Stimulated activated CD4-positive, alpha-beta T cell treated with anti-CD3 and anti-CD28 coated beads, Interleukin-4, amount 100 ng/mL, for 1 hour (primary cell): ENCODE results near the gene ARSA.

ENCODE experiments used
- DNase-seq: peaks from one replicate; pipeline ENCODE4 v3.0.0-alpha.2; 2020

ARSA gene

GRCh38 chr22:50602338-50602700 lies 25.6 kb downstream of the ARSA start:
- DNase-seq = no peak

DNA sequence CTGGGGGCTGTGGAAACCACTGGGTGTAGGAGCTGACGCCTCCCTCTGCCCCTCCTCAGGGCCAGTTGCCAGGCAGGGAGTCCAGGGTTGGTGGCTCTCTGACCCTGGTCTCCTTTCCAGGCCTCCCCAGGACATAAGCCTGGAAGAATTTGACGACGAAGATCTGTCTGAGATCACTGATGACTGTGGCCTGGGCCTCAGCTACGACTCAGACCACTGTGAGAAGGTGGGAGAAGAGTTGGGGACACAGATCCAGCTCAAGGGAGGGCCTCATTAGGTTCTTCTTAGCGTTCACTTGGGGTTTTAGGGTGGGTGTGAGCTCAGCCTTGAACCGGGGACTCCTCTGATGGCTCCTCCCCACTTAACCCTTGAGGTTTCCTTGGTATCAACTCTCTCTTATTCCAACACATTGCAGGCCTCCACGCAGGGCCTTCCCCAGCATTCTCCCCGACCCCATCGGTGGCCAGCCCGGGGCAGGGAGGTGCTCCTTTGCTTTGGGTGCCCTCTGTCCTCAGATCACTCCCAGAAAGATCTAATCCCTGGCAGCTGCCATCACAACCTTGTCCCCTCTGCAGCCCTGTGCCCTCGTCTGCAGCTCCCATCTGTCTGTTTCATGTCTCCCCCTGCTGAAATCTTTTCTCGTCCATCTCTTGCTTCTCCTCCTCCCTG lies 26.1 kb downstream of the ARSA start:
- DNase-seq = no peak

GRCh38 chr22:50600967-50601668 lies 26.8 kb downstream of the ARSA start:
- DNase-seq = no peak

DNA sequence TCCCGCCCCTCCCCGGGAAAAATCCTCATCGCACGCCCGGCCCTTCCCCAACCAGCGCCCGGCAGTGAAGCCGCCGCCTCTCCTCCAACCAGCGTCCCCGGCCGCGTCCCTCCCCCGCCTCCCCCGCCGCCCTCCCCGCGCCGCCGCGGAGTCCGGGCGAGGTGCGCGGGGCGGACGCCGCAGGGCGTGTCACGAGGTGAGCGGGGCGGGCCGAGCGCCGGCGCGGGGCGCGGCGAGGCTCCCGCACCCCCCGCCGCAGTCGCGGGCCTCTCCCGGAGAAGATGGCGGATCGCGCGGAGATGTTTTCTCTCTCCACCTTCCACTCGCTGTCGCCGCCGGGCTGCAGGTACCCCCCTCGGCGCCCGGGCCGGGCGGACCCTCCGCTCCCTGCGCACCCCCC lies 27.4 kb downstream of the ARSA start, which contains the start of gene MAPK8IP2:
Gene MAPK8IP2, plus strand, starts transcription at position 256 of the 400 bp plus-strand sequence. Its CDS starts 26 bp downstream, at position 282.
- DNase-seq = no peak

DNA sequence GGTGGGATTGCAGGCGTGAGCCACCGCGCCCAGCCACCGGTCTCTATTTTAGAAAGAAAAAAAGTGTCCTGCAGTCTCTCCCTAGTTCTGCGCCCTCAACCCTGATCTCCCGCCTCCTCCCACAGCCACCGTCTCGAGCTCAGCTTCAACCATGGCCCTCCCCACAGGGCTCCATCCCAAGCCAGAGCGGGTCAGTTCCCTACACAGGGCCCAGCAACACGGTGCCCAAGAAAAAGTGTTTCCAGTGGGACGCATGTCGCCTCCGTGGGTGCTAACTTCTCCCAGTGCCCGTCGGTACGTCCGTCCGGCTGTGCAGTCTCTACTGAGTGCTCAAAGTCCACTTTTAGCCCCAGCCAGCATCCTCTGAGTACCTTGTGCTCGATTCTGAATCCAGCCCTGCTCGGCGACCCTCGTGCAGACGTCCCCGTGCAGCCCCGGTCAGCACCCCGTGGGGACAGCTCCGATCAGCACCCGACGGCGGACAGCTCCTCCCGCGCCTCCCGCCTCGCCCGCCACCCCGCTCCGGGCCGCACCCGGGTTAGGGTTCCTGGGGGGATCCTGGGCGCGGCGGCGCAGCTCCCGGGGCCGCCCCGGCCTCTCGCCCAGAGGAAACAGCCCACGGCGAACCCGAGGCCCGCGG lies 28.0 kb downstream of the ARSA start:
- peak; percentile 66 for DNase-seq

- DNase-seq = no peak
Observed at GRCh38 chr22:50597097-50597496, 30.9 kb downstream of the ARSA start.

DNA sequence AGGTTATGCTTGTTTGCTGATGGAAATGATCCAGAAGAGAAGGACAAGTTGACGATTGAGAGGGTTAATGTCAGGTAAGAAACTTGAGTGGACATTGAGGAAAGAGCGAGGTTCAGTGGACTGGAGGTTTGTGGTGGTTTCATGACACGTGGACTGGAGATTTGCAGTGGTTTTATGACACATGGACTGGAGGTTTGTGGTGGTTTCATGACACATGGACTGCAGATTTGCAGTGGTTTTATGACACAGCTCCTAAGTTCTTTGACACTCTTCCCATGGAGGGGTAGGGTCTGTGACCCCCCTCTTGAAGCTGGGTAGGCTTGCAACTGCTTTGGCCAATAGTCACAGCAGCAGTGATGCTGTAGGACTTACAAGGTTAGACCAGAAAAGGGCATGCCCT lies 32.8 kb downstream of the ARSA start:
- no peak for DNase-seq

DNA sequence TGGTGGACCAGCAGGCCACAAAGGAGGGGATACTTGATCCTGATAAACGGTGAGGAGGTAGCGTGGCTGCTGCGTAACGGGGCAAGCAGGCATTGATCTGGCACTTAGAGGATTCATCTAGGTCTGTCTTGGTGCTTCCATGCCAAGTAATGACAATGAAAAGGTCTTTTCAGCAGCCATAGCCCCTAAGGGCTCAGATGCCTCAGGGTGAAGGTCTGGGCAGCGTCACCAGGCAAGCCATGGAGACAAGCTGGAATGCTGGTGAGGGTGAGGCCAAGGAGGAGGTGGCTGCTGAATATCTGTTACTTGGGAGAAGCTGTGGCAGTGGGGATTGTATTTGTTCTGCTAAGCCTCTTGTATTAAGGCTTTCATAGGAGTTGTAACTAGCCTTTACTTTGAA lies 40.5 kb downstream of the ARSA start:
- DNase-seq = no peak

- no peak for DNase-seq
Observed at GRCh38 chr22:50586416-50586815, 41.5 kb downstream of the ARSA start.

DNA sequence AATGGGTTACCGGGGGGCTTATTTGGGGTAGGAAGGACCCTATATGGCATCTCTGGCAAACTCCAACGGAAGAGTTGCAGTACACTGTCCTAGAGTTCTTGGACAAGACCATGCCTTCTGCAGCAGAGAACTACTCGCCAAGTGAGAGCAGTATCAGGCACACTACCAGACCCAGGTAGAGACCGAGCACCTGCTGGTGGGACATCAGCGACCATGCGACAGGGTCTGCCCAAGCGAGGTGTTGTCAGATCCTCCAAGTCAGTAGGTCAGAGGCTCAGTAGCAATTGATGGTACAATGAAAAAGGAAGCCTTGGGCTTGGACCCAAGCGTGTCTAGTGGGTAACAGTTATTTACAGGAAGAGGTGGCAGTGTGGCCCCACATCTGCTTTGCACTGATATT lies 42.2 kb downstream of the ARSA start:
- no peak for DNase-seq

- DNase-seq = no peak
Observed at GRCh38 chr22:50585238-50585637, 42.7 kb downstream of the ARSA start.

DNA sequence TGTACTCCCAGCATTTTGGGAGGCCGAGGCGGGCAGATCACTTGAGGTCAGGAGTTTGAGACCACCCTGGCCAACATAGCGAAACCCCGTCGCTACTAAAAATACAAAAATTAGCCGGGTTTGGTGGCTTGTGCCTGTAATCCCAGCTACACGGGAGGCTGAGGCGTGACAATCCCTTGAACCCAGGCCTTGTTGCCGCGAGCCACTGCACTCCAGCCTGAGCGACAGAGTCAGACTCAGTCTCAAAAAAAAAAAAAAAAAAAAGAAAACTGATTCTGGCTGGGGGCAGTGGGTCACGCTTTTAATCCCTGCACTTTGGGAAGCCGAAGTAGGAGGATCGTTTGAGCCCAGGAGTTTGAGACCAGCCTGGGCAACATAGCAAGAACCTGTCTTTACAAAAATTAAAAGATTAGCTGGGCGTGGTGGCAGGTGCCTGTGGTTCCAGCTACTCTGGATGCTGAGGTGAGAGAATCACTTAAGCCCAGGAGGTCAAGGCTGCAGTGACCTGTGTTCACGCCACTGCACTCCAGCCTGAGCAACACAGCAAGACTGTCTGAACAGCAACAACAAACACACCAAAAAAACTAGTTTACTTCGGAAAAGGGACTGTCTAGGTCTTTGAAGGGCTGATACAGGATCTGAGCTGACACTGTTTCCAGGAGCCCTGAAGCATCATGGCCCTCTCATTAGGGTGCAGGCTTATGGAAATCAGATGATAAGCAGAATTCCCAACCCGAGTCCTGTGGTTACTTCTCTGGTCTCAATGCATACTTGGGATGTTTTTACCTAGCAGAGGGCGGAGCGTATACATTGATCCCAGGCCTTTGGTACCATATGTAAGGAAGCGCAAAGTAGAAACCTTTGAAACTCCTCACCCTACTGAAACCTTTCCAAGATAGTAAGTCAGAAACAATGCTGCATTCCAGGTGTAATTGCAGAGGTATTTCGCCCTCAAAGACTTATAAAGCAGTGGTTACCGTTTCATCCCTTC lies 43.6 kb downstream of the ARSA start:
- no peak for DNase-seq

DNA sequence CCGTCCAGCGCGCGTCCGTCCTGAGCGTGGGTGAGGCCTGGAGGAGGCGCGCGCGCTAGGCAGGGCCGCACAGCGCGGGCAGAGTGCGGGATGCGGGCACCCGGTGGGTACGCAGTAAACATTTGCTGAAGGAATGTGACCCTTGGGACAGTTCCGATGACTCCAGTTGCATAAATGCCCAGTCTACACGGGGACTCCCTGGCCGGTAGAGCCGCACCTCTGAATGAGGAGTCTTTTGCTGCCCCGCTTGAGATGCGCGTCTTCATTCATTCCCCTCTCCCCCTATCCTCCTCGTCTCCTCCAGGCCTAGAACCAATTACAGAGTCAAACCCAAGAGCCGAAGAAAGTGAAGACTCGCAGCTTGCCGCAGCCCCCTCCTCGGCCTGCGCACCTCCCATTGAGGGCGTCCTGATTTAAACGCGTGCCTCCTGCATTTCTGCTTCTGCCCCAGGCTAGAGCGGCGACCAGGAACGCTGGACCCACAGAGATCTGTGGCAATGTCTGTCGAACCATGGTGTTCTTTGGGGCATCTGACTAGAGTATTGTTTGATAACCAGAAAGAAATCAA lies 44.6 kb downstream of the ARSA start:
- DNase-seq = no peak

DNA sequence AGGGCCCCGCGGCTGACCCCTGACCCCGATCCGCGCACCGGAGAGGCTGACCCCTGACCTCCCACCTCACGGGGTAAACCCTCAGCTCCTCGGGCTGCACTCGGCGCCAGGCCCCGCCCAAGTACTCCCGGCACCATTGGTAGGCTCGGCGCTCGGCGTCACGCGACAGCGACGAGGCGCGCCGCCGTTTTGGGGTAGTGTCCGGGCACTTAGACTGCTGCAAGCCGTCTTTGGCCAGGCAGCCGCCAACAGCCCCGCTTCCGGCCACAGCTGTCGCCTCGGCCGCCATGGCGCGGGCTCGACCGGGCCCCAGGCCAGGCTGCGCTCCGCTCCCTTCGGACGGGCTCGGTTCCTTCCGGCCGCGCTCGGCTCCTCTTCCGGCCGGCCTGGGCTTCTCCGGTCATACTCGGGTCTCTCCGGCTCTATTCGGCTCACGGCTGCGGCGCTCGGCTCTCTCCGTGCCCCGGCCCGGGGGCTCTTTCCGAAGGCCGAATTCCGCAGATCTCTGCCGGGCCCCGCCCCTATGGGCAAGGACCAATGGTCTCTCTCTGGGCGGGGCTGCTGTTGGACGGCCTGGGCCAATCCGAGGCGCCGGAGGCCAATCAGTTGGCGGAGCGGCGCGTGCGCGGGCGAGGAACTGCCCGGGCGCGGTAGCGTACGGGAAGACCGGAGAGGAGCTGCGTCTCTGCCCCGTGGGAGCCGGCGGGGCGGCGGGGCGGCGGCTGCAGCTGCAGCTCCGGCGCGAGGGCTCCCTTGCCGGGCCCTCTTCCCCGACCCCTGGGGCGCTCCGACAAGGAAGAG lies 45.3 kb downstream of the ARSA start, which contains the start of gene CHKB:
Gene CHKB, minus strand, starts transcription at position 357 of the 801 bp plus-strand sequence. Its CDS starts 68 bp downstream, at position 289.
- peak; percentile 98 for DNase-seq

GRCh38 chr22:50581950-50582492 lies 45.9 kb downstream of the ARSA start:
- DNase-seq = peak; percentile 33

DNA sequence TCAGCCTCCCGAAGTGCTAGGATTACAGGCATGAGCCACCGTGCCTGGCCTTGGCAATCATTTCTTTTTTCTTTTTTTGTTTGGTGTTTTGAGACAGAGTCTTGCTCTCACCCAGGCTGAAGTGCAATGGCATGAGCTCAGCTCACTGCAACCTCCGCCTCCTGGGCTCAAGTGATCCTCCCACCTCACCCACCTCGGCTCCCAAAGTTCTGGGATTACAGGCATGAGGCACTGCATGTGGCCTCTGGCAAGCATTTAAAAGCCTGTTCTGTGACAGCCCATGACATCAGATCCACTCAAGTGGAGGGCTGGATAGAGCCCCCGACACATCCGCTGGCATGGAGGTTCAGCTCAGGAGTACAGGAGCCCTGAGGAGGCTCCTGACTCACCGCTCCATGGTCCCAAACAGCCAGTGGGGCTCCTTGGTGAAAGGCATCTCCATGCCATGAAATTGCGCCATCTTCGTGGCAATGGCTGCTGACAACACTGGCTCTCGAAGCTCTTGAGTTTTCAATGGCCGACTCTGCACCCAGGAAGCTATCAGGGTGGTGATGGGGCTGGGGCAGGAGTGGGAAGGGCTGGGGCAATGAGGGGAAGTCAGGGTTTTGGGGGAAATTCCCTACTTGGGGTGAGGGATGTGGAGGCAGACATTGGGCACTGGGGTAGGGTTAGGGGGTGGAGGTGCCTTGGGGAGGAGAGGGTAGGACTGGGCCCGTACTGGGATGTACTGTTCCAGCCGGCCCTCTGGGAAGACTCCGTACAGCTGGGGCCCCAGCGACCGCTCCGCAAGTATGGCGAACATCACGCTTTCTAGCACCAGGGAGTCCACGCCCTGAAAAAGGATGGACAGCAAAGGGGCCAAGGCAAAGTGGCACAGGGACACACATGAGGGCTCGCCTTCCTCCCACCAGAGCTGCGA lies 46.7 kb downstream of the ARSA start:
- no peak for DNase-seq

GRCh38 chr22:50579752-50580151 lies 48.2 kb downstream of the ARSA start:
- DNase-seq = no peak

GRCh38 chr22:50578776-50579310 lies 49.1 kb downstream of the ARSA start:
- DNase-seq = no peak

GRCh38 chr22:50577987-50578775 lies 49.8 kb downstream of the ARSA start, which contains the start of gene CPT1B:
Gene CPT1B, minus strand, starts transcription at chr22:50578427. Its CDS starts 512 bp downstream, at chr22:50577915.
- DNase-seq = no peak
